Lung microvascular endothelial cell (primary cell): ENCODE data around the gene CCR1. TPM values are rescaled to one million over a fixed set of nuclear protein-coding genes. Genes with fewer than 3 reads are reported as not detected.

Source experiments
- DNase-seq, 2 donors: peaks; one replicate each; pipeline versions ENCODE4 v3.0.0 to v3.0.0-alpha.2; 2010; ENCODE audit warnings: low read depth in 2 of 2
- total RNA-seq: library from RNA; depleted of rRNA; stranded (reverse); fragments of >200 nt; gene quantifications from 2 replicates; pipeline ENCODE4 v1.2.1, GENCODE V29; 2014

Gene CCR1
- total RNA-seq, result not detected in 2 replicates

GRCh38 chr3:46208167-46208704 is at the start of gene CCR1:
CCR1 (minus strand) TSS chr3:46208313; CDS start chr3:46204313, 4,000 bp downstream.
- peak in 1 of 2 donors; percentile 14 for DNase-seq

DNA sequence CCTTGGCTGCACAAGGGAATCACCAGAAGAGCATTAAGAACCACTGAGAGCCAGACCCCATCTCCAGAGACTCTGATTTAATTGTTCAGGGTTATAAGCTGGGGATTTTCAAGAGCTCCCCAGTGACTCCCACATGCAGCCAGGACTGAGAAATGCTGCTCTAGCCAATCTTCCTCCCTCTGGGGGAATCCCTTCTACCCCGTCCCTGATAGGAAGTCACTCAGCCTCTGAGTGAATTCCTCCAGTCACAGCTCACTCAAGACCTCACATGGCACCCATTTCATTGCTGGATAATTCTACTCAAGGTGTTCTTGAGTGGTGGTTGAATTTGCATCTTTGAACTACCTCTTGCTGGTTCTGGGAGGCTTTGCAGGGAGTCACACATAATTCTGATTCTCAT is 44.9 kb upstream of the CCR1 start:
- no peak for DNase-seq

GRCh38 chr3:46245146-46245545 is 37.0 kb upstream of the CCR1 start:
- DNase-seq, result no peak

DNA sequence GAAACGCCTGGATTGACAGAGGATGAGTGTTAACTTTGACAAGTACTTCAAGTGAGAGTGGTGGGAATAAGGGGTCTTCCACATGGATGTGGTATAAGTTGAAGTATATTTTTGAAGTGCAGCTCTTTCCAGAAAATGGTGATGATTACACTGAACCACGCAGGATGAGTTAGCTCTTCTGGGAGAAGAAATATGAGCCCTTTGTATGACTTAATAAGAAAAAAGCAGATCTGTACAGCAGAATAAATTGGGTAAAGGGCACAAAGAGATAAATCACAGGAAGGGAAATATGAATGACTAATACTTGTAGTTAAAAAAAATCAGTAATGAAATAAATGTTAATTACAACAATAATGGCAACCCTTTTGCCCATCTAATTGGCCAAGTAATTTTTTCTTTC is 35.4 kb upstream of the CCR1 start:
- DNase-seq, result no peak

DNA sequence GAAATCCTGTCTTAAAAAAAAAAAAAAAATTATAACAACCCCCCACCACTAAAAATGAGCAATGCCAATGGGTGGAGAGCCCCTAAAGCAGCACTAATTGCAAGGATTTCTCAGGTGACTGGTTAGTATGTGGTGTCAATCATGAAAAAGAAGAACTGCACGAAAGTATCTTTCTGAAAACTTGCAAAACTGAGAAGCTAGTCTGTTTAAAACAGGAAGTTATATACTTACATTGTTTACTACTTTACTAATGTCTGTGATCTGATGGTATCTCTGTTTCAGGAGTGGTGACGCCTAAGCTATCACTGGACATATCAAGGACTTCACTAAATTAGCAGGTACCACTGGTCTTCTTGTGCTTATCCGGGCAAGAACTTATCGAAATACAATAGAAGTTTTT is 34.0 kb upstream of the CCR1 start, which contains the start of gene CCR3:
Gene CCR3 (plus strand): TSS at position 341 of the 400 bp plus-strand sequence. CDS start 22,699 bp downstream, outside the sequence.
- DNase-seq, result no peak

GRCh38 chr3:46239952-46240351 is 31.8 kb upstream of the CCR1 start:
- DNase-seq, result no peak

GRCh38 chr3:46239301-46239938 is 31.3 kb upstream of the CCR1 start:
- no peak for DNase-seq

GRCh38 chr3:46238386-46238785 is 30.3 kb upstream of the CCR1 start:
- no peak for DNase-seq

GRCh38 chr3:46236294-46237054 is 28.4 kb upstream of the CCR1 start:
- DNase-seq, result no peak

DNA sequence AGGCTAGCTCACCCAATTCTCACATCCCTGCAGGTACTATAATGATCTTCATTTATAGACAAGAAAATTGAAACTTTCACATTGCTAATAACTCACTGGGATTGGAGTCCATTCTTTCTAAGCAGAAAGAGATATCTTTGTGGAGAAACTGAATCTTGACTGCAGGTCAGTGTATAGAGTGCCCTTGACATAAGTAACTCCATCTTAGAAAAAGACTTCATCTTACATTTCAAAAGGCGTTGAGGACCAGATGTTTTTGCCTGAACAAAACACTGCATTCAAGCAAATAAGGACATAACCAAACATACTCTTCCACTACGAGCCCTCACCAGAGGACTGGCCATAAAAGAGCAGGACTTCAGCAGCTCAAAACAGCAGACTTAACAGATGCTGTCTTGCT is 27.3 kb upstream of the CCR1 start:
- no peak for DNase-seq

DNA sequence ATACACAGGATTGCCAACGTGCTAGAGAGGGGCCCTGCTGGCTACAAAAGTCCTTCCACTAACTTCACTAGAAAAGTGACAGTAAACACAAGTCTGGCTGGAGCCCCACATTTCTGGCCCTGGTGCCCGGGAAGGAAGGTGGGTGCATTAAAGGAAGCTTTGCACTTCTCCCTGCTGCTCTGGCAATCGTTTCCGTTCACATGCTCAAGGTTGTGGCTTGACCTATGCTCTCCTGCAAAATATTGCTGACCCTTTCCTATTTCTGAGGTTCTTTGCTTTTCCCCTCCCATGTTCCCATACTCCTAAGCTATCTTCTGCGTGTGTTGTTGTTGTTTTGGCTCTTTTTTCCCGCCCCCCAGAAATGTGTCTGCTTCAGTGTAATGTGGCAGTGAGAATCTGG is 25.1 kb upstream of the CCR1 start:
- no peak for DNase-seq

- no peak for DNase-seq
Measured at GRCh38 chr3:46231323-46231722, 23.2 kb upstream of the CCR1 start.

GRCh38 chr3:46228260-46229242 is 20.4 kb upstream of the CCR1 start:
- DNase-seq, result no peak

GRCh38 chr3:46222435-46223161 is 14.5 kb upstream of the CCR1 start:
- no peak for DNase-seq

DNA sequence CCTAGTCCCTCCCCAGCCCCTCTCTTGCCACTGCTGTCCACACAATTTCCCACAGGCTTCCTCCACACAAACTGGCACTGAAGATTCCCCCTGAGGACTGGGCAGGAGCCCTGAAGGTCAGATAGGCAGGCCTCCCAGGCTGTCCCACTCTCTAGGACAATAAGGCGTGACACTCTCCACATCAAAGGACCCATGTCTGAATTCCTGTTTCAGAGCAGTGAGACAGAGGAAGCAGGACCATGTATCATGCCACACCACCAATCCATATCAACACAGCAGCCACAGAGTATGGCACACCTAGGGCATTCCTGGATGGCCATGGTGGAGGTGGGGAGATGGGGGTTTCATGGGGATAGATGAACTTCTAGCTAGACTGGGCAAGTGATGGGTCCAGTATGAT is 13.8 kb upstream of the CCR1 start:
- no peak for DNase-seq

DNA sequence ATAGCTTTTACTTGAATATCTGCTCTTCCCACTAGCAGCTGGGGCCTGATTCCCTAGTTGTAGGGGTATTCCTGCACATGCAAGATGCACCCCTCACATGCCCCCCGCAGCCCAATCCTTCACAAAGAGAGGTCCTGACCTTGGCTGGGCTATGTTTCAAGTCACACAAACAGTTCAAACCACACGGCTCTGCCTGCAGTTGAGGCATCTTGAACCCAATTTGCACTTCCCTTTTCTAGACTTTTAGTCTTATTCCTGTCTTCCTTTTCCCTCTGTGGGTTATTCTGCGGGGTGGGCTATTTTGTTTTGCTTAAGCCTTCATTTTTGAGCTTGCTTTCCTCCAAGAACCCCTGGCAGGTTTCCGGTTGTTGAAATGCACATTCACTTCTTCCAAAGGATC is 13.3 kb upstream of the CCR1 start:
- no peak for DNase-seq

DNA sequence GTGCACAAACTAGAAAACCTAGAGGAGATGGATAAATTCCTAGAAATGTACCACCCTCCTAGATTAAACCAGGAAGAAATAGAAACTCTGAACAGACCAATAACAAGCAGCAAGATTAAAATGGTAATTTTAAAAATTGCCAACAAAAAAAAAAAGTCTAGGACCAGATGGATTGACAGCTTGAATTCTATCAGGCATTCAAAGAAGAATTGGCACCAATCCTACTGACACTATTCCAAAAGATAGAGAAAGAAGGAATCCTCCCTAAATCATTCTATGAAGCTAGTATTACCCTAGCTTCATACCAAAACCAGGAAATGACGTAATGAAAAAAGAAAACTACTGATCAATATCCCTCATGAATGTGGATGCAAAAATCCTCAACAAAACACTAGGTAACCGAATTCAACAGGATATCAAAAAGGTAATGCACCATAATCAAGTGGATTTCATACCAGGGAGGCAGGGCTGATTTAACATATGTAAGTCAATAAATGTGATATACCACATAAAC is 10.1 kb upstream of the CCR1 start:
- DNase-seq, result no peak

GRCh38 chr3:46215810-46216414 is 7.8 kb upstream of the CCR1 start:
- no peak for DNase-seq

GRCh38 chr3:46214751-46215352 is 6.7 kb upstream of the CCR1 start:
- DNase-seq, result peak; percentile 10 to 11

DNA sequence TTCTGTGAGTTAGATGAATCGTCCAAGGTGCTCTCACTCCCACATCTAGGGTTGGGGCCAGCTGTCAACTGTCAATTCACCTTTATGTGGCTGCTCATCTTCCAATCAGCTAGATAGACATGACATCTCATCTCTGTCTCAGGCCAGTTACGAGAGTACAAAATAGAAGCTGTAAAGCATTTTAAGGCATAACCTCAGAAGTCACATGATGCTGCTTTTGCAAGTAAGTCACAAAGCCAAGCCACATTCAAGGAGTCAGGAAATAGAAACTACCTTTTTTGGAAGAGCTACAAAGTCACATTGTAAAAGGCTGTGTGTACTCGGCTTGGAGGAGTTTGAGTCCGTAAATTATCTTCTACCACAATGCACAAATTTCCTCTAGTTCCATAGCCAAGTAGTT is 5.1 kb upstream of the CCR1 start:
- no peak for DNase-seq
